ENCODE measurements around the gene GRB10. TPM values are rescaled to one million over a fixed set of nuclear protein-coding genes. Genes with fewer than 3 reads are reported as not detected.
A peak's percentile ranks its signal among the peaks of the same experiment; 100 is the strongest.

The GRB10 gene
- total and polyA plus RNA-seq, 9 donors: 10.7 to 18.9 (median 12.2) TPM

GRCh38 chr7:50792342-50793119, 9.8 kb upstream of the GRB10 start:
- DNase-seq: peak; percentile 51
- WGBS (ENCODE audit: insufficient coverage): under 1% methylated on average over 83 of the region's 91 CpGs
- Histone ChIP-seq H3K27ac (ENCODE audit: low read length) (peak overlapping the region; percentile 15), H3K27me3 (ENCODE audit: control insufficient read depth, insufficient read depth, low read length) (peaks cover 48% of the 10 kb centered on the region), H3K36me3 (ENCODE audit: control insufficient read depth, insufficient read depth, low read length) (no peaks in the 10 kb centered on the region), H3K4me3 (ENCODE audit: low read length) (peak overlapping the region; percentile 44), H3K9me3 (replicated peaks; ENCODE audit: control insufficient read depth, low read depth, low read length) (peaks cover 13% of the 10 kb centered on the region), H3K4me1 (ENCODE audit: control insufficient read depth, insufficient read depth, low read length) (peaks cover 14% of the 10 kb centered on the region)

- H3K27ac ChIP-seq (ENCODE audit: low read length): peak overlapping the region; percentile 15
Observed at GRCh38 chr7:50791938-50792341, 9.2 kb upstream of the GRB10 start.

GRCh38 chr7:50791363-50791937, 8.8 kb upstream of the GRB10 start:
- 68% methylated on average over 3 of the region's 5 CpGs for WGBS (ENCODE audit: insufficient coverage)

More at GRCh38 chr7:50791938-50792341, 9.2 kb upstream of the GRB10 start:
- DNase-seq: peak; percentile 25
- Histone ChIP-seq H3K9me3 (replicated peaks; ENCODE audit: control insufficient read depth, low read depth, low read length) (peaks cover 19% of the 10 kb centered on the region), H3K27me3 (ENCODE audit: control insufficient read depth, insufficient read depth, low read length) (peaks cover 48% of the 10 kb centered on the region), H3K4me3 (ENCODE audit: low read length) (peak overlapping the region; percentile 44), H3K36me3 (ENCODE audit: control insufficient read depth, insufficient read depth, low read length) (no peaks in the 10 kb centered on the region), H3K4me1 (ENCODE audit: control insufficient read depth, insufficient read depth, low read length) (peaks cover 14% of the 10 kb centered on the region)
- 19% methylated on average over 9 of the region's 10 CpGs for WGBS (ENCODE audit: insufficient coverage)

GRCh38 chr7:50790381-50790780, 7.7 kb upstream of the GRB10 start:
- 39% methylated on average over 7 of the region's 9 CpGs for WGBS (ENCODE audit: insufficient coverage)
- Histone ChIP-seq H3K4me1 (ENCODE audit: control insufficient read depth, insufficient read depth, low read length) (peaks cover 14% of the 10 kb centered on the region), H3K27ac (ENCODE audit: low read length) (no peak overlapping the region), H3K9me3 (replicated peaks; ENCODE audit: control insufficient read depth, low read depth, low read length) (peaks cover 19% of the 10 kb centered on the region), H3K36me3 (ENCODE audit: control insufficient read depth, insufficient read depth, low read length) (no peaks in the 10 kb centered on the region), H3K4me3 (ENCODE audit: low read length) (no peak overlapping the region), H3K27me3 (ENCODE audit: control insufficient read depth, insufficient read depth, low read length) (peaks cover 49% of the 10 kb centered on the region)
- DNase-seq: no peak

More at GRCh38 chr7:50791363-50791937, 8.8 kb upstream of the GRB10 start:
- H3K9me3 ChIP-seq (replicated peaks; ENCODE audit: control insufficient read depth, low read depth, low read length): peaks cover 19% of the 10 kb centered on the region
- peak overlapping the region; percentile 44 for H3K4me3 ChIP-seq (ENCODE audit: low read length)
- no peak for DNase-seq
- no peaks in the 10 kb centered on the region for H3K36me3 ChIP-seq (ENCODE audit: control insufficient read depth, insufficient read depth, low read length)
- H3K4me1 ChIP-seq (ENCODE audit: control insufficient read depth, insufficient read depth, low read length): peaks cover 14% of the 10 kb centered on the region
- H3K27me3 ChIP-seq (ENCODE audit: control insufficient read depth, insufficient read depth, low read length): peaks cover 48% of the 10 kb centered on the region
- H3K27ac ChIP-seq (ENCODE audit: low read length): no peak overlapping the region

GRCh38 chr7:50788382-50788781, 5.7 kb upstream of the GRB10 start:
- 96% methylated on average over 5 of the region's 5 CpGs for WGBS (ENCODE audit: insufficient coverage)
- H3K27ac ChIP-seq (ENCODE audit: low read length): no peak overlapping the region

GRCh38 chr7:50787825-50788224, 5.1 kb upstream of the GRB10 start:
- no peak for DNase-seq
- peaks cover 19% of the 10 kb centered on the region for H3K9me3 ChIP-seq (replicated peaks; ENCODE audit: control insufficient read depth, low read depth, low read length)
- H3K27me3 ChIP-seq (ENCODE audit: control insufficient read depth, insufficient read depth, low read length): peaks cover 50% of the 10 kb centered on the region
- 88% methylated on average over 1 of the region's 4 CpGs for WGBS (ENCODE audit: insufficient coverage)
- no peak overlapping the region for H3K27ac ChIP-seq (ENCODE audit: low read length)
- H3K36me3 ChIP-seq (ENCODE audit: control insufficient read depth, insufficient read depth, low read length): no peaks in the 10 kb centered on the region
- peaks cover 10% of the 10 kb centered on the region for H3K4me1 ChIP-seq (ENCODE audit: control insufficient read depth, insufficient read depth, low read length)
- no peak overlapping the region for H3K4me3 ChIP-seq (ENCODE audit: low read length)

More at GRCh38 chr7:50788382-50788781, 5.7 kb upstream of the GRB10 start:
- DNase-seq: no peak
- H3K27me3 ChIP-seq (ENCODE audit: control insufficient read depth, insufficient read depth, low read length): peaks cover 46% of the 10 kb centered on the region
- peaks cover 10% of the 10 kb centered on the region for H3K4me1 ChIP-seq (ENCODE audit: control insufficient read depth, insufficient read depth, low read length)
- H3K9me3 ChIP-seq (replicated peaks; ENCODE audit: control insufficient read depth, low read depth, low read length): peaks cover 19% of the 10 kb centered on the region
- H3K4me3 ChIP-seq (ENCODE audit: low read length): no peak overlapping the region
- no peaks in the 10 kb centered on the region for H3K36me3 ChIP-seq (ENCODE audit: control insufficient read depth, insufficient read depth, low read length)

GRCh38 chr7:50785346-50785745, 2.6 kb upstream of the GRB10 start:
- peaks cover 19% of the 10 kb centered on the region for H3K9me3 ChIP-seq (replicated peaks; ENCODE audit: control insufficient read depth, low read depth, low read length)
- no peak overlapping the region for H3K27ac ChIP-seq (ENCODE audit: low read length)
- H3K4me3 ChIP-seq (ENCODE audit: low read length): no peak overlapping the region
- no peak for DNase-seq
- H3K36me3 ChIP-seq (ENCODE audit: control insufficient read depth, insufficient read depth, low read length): no peaks in the 10 kb centered on the region
- peaks cover 46% of the 10 kb centered on the region for H3K27me3 ChIP-seq (ENCODE audit: control insufficient read depth, insufficient read depth, low read length)
- WGBS (ENCODE audit: insufficient coverage): 97% methylated on average over 5 of the region's 6 CpGs
- peaks cover 3% of the 10 kb centered on the region for H3K4me1 ChIP-seq (ENCODE audit: control insufficient read depth, insufficient read depth, low read length)

GRCh38 chr7:50783801-50784507, 1.3 kb upstream of the GRB10 start:
- Histone ChIP-seq H3K27ac (ENCODE audit: low read length) (no peak overlapping the region), H3K4me3 (ENCODE audit: low read length) (no peak overlapping the region), H3K27me3 (ENCODE audit: control insufficient read depth, insufficient read depth, low read length) (peaks cover 39% of the 10 kb centered on the region), H3K9me3 (replicated peaks; ENCODE audit: control insufficient read depth, low read depth, low read length) (peaks cover 19% of the 10 kb centered on the region), H3K36me3 (ENCODE audit: control insufficient read depth, insufficient read depth, low read length) (no peaks in the 10 kb centered on the region), H3K4me1 (ENCODE audit: control insufficient read depth, insufficient read depth, low read length) (peaks cover 10% of the 10 kb centered on the region)
- no peak for DNase-seq
- WGBS (ENCODE audit: insufficient coverage): 88% methylated on average over 9 of the region's 12 CpGs

- Histone ChIP-seq H3K9me3 (replicated peaks; ENCODE audit: control insufficient read depth, low read depth, low read length) (peaks cover 13% of the 10 kb centered on the region), H3K36me3 (ENCODE audit: control insufficient read depth, insufficient read depth, low read length) (no peaks in the 10 kb centered on the region), H3K4me1 (ENCODE audit: control insufficient read depth, insufficient read depth, low read length) (peaks cover 10% of the 10 kb centered on the region), H3K27ac (ENCODE audit: low read length) (no peak overlapping the region), H3K4me3 (ENCODE audit: low read length) (no peak overlapping the region), H3K27me3 (ENCODE audit: control insufficient read depth, insufficient read depth, low read length) (peaks cover 34% of the 10 kb centered on the region)
- DNase-seq: no peak
- no CpG with 5 or more reads among the region's 7 CpGs for WGBS (ENCODE audit: insufficient coverage)
Observed at GRCh38 chr7:50783303-50783702, 607 bp upstream of the GRB10 start.

Measured in muscle of leg (tissue), 11 donors.